Measurements from ENCODE around the gene MYOT.

DNA sequence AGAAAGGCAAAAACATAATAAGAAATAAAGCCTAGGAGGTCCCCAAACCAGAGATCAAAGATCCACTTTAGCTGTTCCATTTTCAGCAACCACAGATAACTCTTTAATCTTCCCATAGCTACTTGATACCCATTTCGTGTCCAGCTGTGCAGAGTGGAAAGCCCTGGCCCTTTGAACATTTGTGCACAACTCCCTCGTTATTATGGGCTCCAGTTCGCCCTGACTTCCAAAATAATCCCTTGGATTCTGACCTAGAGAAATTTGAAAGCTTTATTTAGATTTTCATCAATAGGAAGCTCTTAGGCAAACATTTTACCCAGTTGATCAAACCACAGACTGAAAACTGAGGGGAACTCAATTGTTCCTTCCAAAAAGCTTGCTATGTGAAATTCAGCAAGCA is 4.8 kb downstream of the MYOT start:
- TF ChIP-seq LARP7 (IDR thresholded peaks at IDR 0.05) (no peak), POLR2AphosphoS2 (IDR thresholded peaks at IDR 0.05; ENCODE audit: low read depth, low read length) (no peak)
